ENCODE data around the gene RAB11FIP5.
A peak's percentile ranks its signal among the peaks of the same experiment; 100 is the strongest.

RAB11FIP5 gene

DNA sequence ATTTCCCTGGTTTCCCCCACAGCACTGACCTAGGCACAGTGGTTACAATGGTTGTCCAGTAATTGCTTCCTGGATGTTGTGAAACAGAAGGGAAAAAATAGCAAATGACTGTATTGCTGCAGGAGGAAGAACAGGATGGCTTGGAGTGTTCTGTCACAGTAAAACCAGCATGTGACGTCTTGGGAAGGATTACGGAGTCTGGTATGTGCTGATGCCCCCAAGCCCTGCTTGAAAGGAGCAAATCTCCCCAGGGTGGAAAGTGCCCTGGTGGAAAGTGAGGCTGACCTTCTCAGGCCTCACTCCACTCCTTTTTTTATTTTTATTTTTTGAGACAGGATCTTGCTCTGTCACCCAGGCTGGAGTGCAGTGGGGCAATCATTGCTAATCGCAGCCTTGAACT, 7.8 kb downstream of the RAB11FIP5 start:
- H3K9ac ChIP-seq: no peak overlapping the region
- H3K79me2 ChIP-seq: peaks cover 76% of the 10 kb centered on the region
- H3K4me1 ChIP-seq: peaks cover 93% of the 10 kb centered on the region
- H3K9me3 ChIP-seq (ENCODE audit: control insufficient read depth, low read length): no peaks in the 10 kb centered on the region
- H3K27ac ChIP-seq: peak overlapping the region; percentile 91
- H3K36me3 ChIP-seq (ENCODE audit: control insufficient read depth, insufficient read depth, low read length): no peaks in the 10 kb centered on the region
- TF ChIP-seq CTCF (IDR thresholded peaks at IDR 0.05): no peak
- no peak overlapping the region for H2AFZ ChIP-seq
- H3K4me2 ChIP-seq (ENCODE audit: low read length): no peak overlapping the region
- no peak overlapping the region for H3K4me3 ChIP-seq (ENCODE audit: low read depth, low read length)
- no peaks in the 10 kb centered on the region for H3K27me3 ChIP-seq (ENCODE audit: control insufficient read depth, insufficient read depth, low read length)

GRCh38 chr2:73103018-73103542, 9.7 kb downstream of the RAB11FIP5 start:
- Histone ChIP-seq H3K4me1 (peaks cover 92% of the 10 kb centered on the region), H3K36me3 (ENCODE audit: control insufficient read depth, insufficient read depth, low read length) (no peaks in the 10 kb centered on the region), H3K27me3 (ENCODE audit: control insufficient read depth, insufficient read depth, low read length) (no peaks in the 10 kb centered on the region), H2AFZ (no peak overlapping the region), H3K9me3 (ENCODE audit: control insufficient read depth, low read length) (no peaks in the 10 kb centered on the region), H3K4me3 (ENCODE audit: low read depth, low read length) (peak overlapping the region; percentile 8), H3K9ac (no peak overlapping the region), H3K27ac (peak overlapping the region; percentile 91), H3K4me2 (ENCODE audit: low read length) (peak overlapping the region; percentile 61), H3K79me2 (peaks cover 74% of the 10 kb centered on the region)
- no peak for TF ChIP-seq CTCF (IDR thresholded peaks at IDR 0.05)

DNA sequence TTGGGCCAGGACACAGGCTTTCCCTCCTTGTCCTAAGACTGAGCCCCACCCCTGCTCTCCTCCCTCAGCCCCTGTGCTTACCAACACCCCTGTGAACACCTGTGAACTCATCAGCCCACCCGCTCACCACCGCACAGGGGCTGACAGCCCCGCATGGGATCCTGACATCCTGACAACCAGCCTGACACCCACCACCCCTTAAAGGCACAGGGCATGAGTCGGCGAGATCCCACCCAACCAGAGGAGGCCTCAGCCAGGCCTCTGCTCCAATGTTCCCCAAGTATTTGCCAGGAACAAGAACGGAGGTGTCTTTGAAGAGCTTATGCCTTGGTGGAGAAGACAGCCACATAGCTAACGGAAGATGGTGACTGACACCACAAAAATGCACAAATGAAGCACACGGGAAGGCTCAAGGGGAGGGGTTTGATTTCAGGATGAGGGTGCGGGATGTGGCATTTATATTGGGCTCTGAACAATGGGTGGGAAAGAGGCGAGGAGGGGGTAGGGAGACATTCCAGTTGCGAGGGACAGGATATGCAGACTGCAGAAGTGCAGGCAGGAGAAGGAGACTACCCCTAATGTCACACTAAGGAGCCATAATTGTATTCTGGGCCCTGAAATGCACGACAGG, 11.0 kb downstream of the RAB11FIP5 start:
- H3K36me3 ChIP-seq (ENCODE audit: control insufficient read depth, insufficient read depth, low read length): no peaks in the 10 kb centered on the region
- no peak overlapping the region for H3K9ac ChIP-seq
- peak overlapping the region; percentile 61 for H3K4me2 ChIP-seq (ENCODE audit: low read length)
- H3K4me3 ChIP-seq (ENCODE audit: low read depth, low read length): no peak overlapping the region
- peaks cover 76% of the 10 kb centered on the region for H3K79me2 ChIP-seq
- no peak for TF ChIP-seq CTCF (IDR thresholded peaks at IDR 0.05)
- H3K9me3 ChIP-seq (ENCODE audit: control insufficient read depth, low read length): no peaks in the 10 kb centered on the region
- H3K4me1 ChIP-seq: peaks cover 94% of the 10 kb centered on the region
- no peaks in the 10 kb centered on the region for H3K27me3 ChIP-seq (ENCODE audit: control insufficient read depth, insufficient read depth, low read length)
- H2AFZ ChIP-seq: no peak overlapping the region
- H3K27ac ChIP-seq: peak overlapping the region; percentile 91

DNA sequence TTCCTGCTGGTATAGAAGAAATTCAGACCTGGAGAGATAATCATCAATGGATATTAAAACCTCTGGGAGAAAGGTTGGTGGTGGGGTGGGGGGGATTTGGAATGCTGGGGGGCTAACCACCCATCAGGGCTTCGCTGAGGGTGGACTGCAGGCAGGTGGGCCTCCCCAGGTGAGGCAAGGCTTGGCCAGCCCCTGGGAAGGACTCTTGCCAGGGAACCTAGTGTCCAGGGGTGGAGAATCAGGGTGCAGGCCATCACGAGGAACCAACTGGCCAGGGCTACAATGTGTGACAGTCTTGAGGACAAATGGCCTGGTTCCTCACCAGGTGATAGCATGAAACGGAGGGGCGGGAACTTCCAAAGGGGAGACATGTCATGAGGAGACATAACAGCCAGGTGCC, 11.8 kb downstream of the RAB11FIP5 start:
- Histone ChIP-seq H3K9me3 (ENCODE audit: control insufficient read depth, low read length) (no peaks in the 10 kb centered on the region), H2AFZ (no peak overlapping the region), H3K9ac (no peak overlapping the region), H3K4me3 (ENCODE audit: low read depth, low read length) (no peak overlapping the region), H3K27ac (peak overlapping the region; percentile 91), H3K4me1 (peaks cover 94% of the 10 kb centered on the region), H3K36me3 (ENCODE audit: control insufficient read depth, insufficient read depth, low read length) (no peaks in the 10 kb centered on the region), H3K4me2 (ENCODE audit: low read length) (peak overlapping the region; percentile 61), H3K79me2 (peaks cover 75% of the 10 kb centered on the region), H3K27me3 (ENCODE audit: control insufficient read depth, insufficient read depth, low read length) (no peaks in the 10 kb centered on the region)
- TF ChIP-seq CTCF (IDR thresholded peaks at IDR 0.05): no peak

GRCh38 chr2:73099486-73099885, 13.3 kb downstream of the RAB11FIP5 start:
- no peak overlapping the region for H3K9ac ChIP-seq
- H3K36me3 ChIP-seq (ENCODE audit: control insufficient read depth, insufficient read depth, low read length): no peaks in the 10 kb centered on the region
- H2AFZ ChIP-seq: no peak overlapping the region
- peaks cover 75% of the 10 kb centered on the region for H3K79me2 ChIP-seq
- no peaks in the 10 kb centered on the region for H3K9me3 ChIP-seq (ENCODE audit: control insufficient read depth, low read length)
- H3K4me2 ChIP-seq (ENCODE audit: low read length): peak overlapping the region; percentile 47
- H3K27me3 ChIP-seq (ENCODE audit: control insufficient read depth, insufficient read depth, low read length): no peaks in the 10 kb centered on the region
- peak overlapping the region; percentile 91 for H3K27ac ChIP-seq
- no peak for TF ChIP-seq CTCF (IDR thresholded peaks at IDR 0.05)
- H3K4me1 ChIP-seq: peaks cover 93% of the 10 kb centered on the region
- no peak overlapping the region for H3K4me3 ChIP-seq (ENCODE audit: low read depth, low read length)
